Smooth muscle cell (in vitro differentiated cells): ENCODE data around the gene PAK1IP1. TPM values are rescaled to one million over a fixed set of nuclear protein-coding genes. Genes with fewer than 3 reads are reported as not detected.

Experiments used
- DNase-seq: peaks from one replicate; lab custom pipeline; 2025; ENCODE audit not compliant: unreplicated experiment; lab: John Stamatoyannopoulos, UW
- H2AFZ ChIP-seq: fragments of 200-600 bp; sonication (generic); 2 replicates; pipeline ENCODE4 v1.6.0; 2016; ENCODE audit warnings: antibody characterized with exemption, low read depth, mild to moderate bottlenecking
- H3F3A ChIP-seq: fragments of 200-600 bp; sonication (generic); 2 replicates; pipeline ENCODE4 v1.6.0; 2017; ENCODE audit warnings: antibody characterized with exemption, low read depth
- H3K27ac ChIP-seq: fragments of 200-600 bp; sonication (generic); 2 replicates; pipeline ENCODE4 v1.5.1; 2016; ENCODE audit warnings: low read depth, mild to moderate bottlenecking
- H3K27me3 ChIP-seq: fragments of 200-600 bp; sonication (generic); 2 replicates; pipeline ENCODE4 v1.6.1; 2016; ENCODE audit warnings: low read depth, mild to moderate bottlenecking
- H3K36me3 ChIP-seq: fragments of 200-600 bp; sonication (generic); 2 replicates; pipeline ENCODE4 v1.5.1; 2016; ENCODE audit warnings: low read depth
- H3K4me1 ChIP-seq: fragments of 200-600 bp; sonication (generic); 2 replicates; pipeline ENCODE4 v1.5.1; 2016; ENCODE audit warnings: low read depth
- H3K4me2 ChIP-seq: fragments of 200-600 bp; sonication (generic); 2 replicates; pipeline ENCODE4 v1.6.0; 2016; ENCODE audit warnings: mild to moderate bottlenecking
- H3K4me3 ChIP-seq: fragments of 200-600 bp; sonication (generic); 2 replicates; pipeline ENCODE4 v1.5.1; 2016; ENCODE audit warnings: mild to moderate bottlenecking
- H3K79me2 ChIP-seq: fragments of 200-600 bp; sonication (generic); 2 replicates; pipeline ENCODE4 v1.6.0; 2016; ENCODE audit warnings: low read depth, mild to moderate bottlenecking
- H3K9ac ChIP-seq: fragments of 200-600 bp; sonication (generic); 2 replicates; pipeline ENCODE4 v1.6.0; 2016; ENCODE audit warnings: low read depth
- H3K9me3 ChIP-seq: fragments of 200-600 bp; sonication (generic); replicated peaks from 2 replicates; pipeline ENCODE4 v1.5.1; 2016; ENCODE audit warnings: low read depth
- H4K20me1 ChIP-seq: fragments of 200-600 bp; sonication (generic); 2 replicates; pipeline ENCODE4 v1.6.0; 2016; ENCODE audit warnings: low read depth
- CTCF ChIP-seq: fragments of 200-600 bp; sonication (generic); IDR thresholded peaks from 2 replicates; pipeline ENCODE4 v1.5.1; 2017; ENCODE audit warnings: borderline replicate concordance, mild to moderate bottlenecking, antibody characterized with exemption; ENCODE audit not compliant: insufficient read depth, poor library complexity, severe bottlenecking
- WGBS: methylation state at CpG from one replicate; pipeline ENCODE4 v1.1.7; 2016; ENCODE audit warnings: low lambda C conversion rate; 5-methylcytosine and 5-hydroxymethylcytosine counted together
- polyA plus RNA-seq: library from polyadenylated mRNA; unstranded; fragments of >200 nt; fragmentation: Nextera tagmentation; extraction: Ambion mirVana; gene quantifications from 2 replicates; pipeline ENCODE4 v1.2.1, GENCODE V29; 2016
- total RNA-seq: library from RNA; depleted of rRNA; stranded (reverse); fragments of >200 nt; gene quantifications from 2 replicates; pipeline ENCODE4 v1.2.3, GENCODE V29; 2014

The PAK1IP1 gene
- total and polyA plus RNA-seq, 2 experiments from 2014 or later = 20.9 to 22.0 TPM

- Histone ChIP-seq H4K20me1 (no peaks in the 10 kb centered on the region), H3K79me2 (peaks cover 12% of the 10 kb centered on the region), H3K4me2 (peak overlapping the region; percentile 90), H3K27ac (peak overlapping the region; percentile 77), H2AFZ (peak overlapping the region; percentile 82), H3K9me3 (no peaks in the 10 kb centered on the region), H3K27me3 (no peaks in the 10 kb centered on the region), H3K9ac (peak overlapping the region; percentile 37), H3K36me3 (peaks cover 8% of the 10 kb centered on the region), H3K4me3 (peak overlapping the region; percentile 79), H3F3A (peaks cover 13% of the 10 kb centered on the region), H3K4me1 (peaks cover 28% of the 10 kb centered on the region)
- no peak for DNase-seq
- 61% methylated on average over 11 of the region's 11 CpGs for WGBS
- no peak for TF ChIP-seq CTCF
These were observed 27.2 kb downstream of the PAK1IP1 start for GRCh38 chr6:10721850-10722569.

GRCh38 chr6:10722570-10722819, 27.7 kb downstream of the PAK1IP1 start:
- Histone ChIP-seq H3K9ac (peak overlapping the region; percentile 28), H3F3A (peaks cover 13% of the 10 kb centered on the region), H3K36me3 (peaks cover 8% of the 10 kb centered on the region), H3K9me3 (no peaks in the 10 kb centered on the region), H3K27me3 (no peaks in the 10 kb centered on the region), H3K4me3 (peak overlapping the region; percentile 79), H3K79me2 (peaks cover 12% of the 10 kb centered on the region), H3K4me2 (peak overlapping the region; percentile 90), H3K27ac (peak overlapping the region; percentile 77), H4K20me1 (no peaks in the 10 kb centered on the region), H2AFZ (peak overlapping the region; percentile 82), H3K4me1 (peaks cover 28% of the 10 kb centered on the region)
- 9% methylated on average over 6 of the region's 6 CpGs for WGBS
- no peak for TF ChIP-seq CTCF
- no peak for DNase-seq

GRCh38 chr6:10722820-10723566, 28.2 kb downstream of the PAK1IP1 start, which contains the start of gene TMEM14C:
Gene TMEM14C, plus strand, starts transcription at chr6:10723070. Its CDS starts 1,544 bp downstream, at chr6:10724614.
- Histone ChIP-seq H3K9me3 (no peaks in the 10 kb centered on the region), H3K9ac (peak within 1 kb of the TSS; percentile 85), H3K4me3 (peak within 1 kb of the TSS; percentile 79), H3K27ac (peak within 1 kb of the TSS; percentile 77), H2AFZ (peak within 1 kb of the TSS; percentile 94), H3K4me2 (peak within 1 kb of the TSS; percentile 90), H4K20me1 (no peaks in the 10 kb centered on the region), H3K36me3 (peaks cover 8% of the 10 kb centered on the region), H3F3A (peaks cover 13% of the 10 kb centered on the region), H3K27me3 (no peaks in the 10 kb centered on the region), H3K79me2 (peaks cover 12% of the 10 kb centered on the region), H3K4me1 (peaks cover 28% of the 10 kb centered on the region)
- peak; percentile 92 for DNase-seq
- WGBS = under 1% methylated on average over 54 of the region's 55 CpGs
- no peak for TF ChIP-seq CTCF
